Measurements from ENCODE around the gene NEK5.

- TF ChIP-seq, protein P1, sequence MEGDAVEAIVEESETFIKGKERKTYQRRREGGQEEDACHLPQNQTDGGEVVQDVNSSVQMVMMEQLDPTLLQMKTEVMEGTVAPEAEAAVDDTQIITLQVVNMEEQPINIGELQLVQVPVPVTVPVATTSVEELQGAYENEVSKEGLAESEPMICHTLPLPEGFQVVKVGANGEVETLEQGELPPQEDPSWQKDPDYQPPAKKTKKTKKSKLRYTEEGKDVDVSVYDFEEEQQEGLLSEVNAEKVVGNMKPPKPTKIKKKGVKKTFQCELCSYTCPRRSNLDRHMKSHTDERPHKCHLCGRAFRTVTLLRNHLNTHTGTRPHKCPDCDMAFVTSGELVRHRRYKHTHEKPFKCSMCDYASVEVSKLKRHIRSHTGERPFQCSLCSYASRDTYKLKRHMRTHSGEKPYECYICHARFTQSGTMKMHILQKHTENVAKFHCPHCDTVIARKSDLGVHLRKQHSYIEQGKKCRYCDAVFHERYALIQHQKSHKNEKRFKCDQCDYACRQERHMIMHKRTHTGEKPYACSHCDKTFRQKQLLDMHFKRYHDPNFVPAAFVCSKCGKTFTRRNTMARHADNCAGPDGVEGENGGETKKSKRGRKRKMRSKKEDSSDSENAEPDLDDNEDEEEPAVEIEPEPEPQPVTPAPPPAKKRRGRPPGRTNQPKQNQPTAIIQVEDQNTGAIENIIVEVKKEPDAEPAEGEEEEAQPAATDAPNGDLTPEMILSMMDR (IDR thresholded peaks at IDR 0.05; ENCODE audit: extremely low read depth in 1 of 2, insufficient read depth in 1 of 2, low read depth in 1 of 2, low read length in 2 of 2), result no peak
- TF ChIP-seq POLR2AphosphoS5 (IDR thresholded peaks at IDR 0.05; ENCODE audit: insufficient read depth, low read depth, low read length) (no peak), MAX (IDR thresholded peaks at IDR 0.05; ENCODE audit: insufficient read depth, insufficient read length) (no peak), EZH2 (IDR thresholded peaks at IDR 0.05; ENCODE audit: borderline replicate concordance, low read depth, low read length, severe bottlenecking) (no peak), JUN (IDR thresholded peaks at IDR 0.05; ENCODE audit: borderline replicate concordance, insufficient read depth, insufficient read length, low read depth) (no peak)
These were observed 131.1 kb downstream of the NEK5 start for GRCh38 chr13:51997641-51998330.

All from endothelial cell of umbilical vein (primary cell).